GM10248 (cell line): ENCODE data around the gene RGS6.

Experiments used
- CTCF ChIA-PET: fragments of 300-600 bp; sonication (Branson Sonifier 250); formaldehyde crosslinking; extraction: SDS; loops from one replicate; lab custom pipeline; 2021; ENCODE audit warnings: antibody characterized with exemption; lab: Yijun Ruan, JAX
- POLR2A ChIA-PET: fragments of 350-650 bp; sonication (Branson Sonifier 250); formaldehyde crosslinking; extraction: SDS; loops from one replicate; lab custom pipeline; 2020; ENCODE audit warnings: antibody characterized with exemption; lab: Yijun Ruan, JAX
- DNase-seq: peaks from one replicate; pipeline ENCODE4 v3.0.0; 2012; ENCODE audit errors: extremely low spot score
- CTCF ChIP-seq: IDR thresholded peaks from 2 replicates; pipeline ENCODE4 v1.5.1; 2012; ENCODE audit warnings: mild to moderate bottlenecking, low read depth; ENCODE audit errors: extremely low read depth, missing control alignments, control extremely low read depth

Gene RGS6

GRCh38 chr14:72503696-72504368 is 571.6 kb downstream of the RGS6 start:
- ChIA-PET CTCF (interaction anchor here (4.3 kb wide), 1 partner anchor 11 kb away, joined by 65 read pairs; no protein-coding TSS in a partner anchor), POLR2A (no interaction called here)
- TF ChIP-seq CTCF = no peak
- DNase-seq = no peak

GRCh38 chr14:72510566-72510965 is 578.3 kb downstream of the RGS6 start:
- POLR2A ChIA-PET = no interaction called here
- DNase-seq = no peak
- TF ChIP-seq CTCF = no peak
- CTCF ChIA-PET = interaction anchor here (1.1 to 14.4 kb wide), 5 partner anchors 32 to 438 kb away, joined by 4 to 207 read pairs (median 18); no protein-coding TSS in a partner anchor

- TF ChIP-seq CTCF = no peak
- ChIA-PET POLR2A (no interaction called here), CTCF (interaction anchor here (0.9 to 14.4 kb wide), 12 partner anchors 8 to 436 kb away, joined by 3 to 295 read pairs (median 16); partner anchors contain the start of genes DCAF4 and DPF3)
- DNase-seq = no peak
Measured at GRCh38 chr14:72512281-72512680, 580.1 kb downstream of the RGS6 start.

GRCh38 chr14:72512925-72513324 is 580.7 kb downstream of the RGS6 start:
- DNase-seq = no peak
- TF ChIP-seq CTCF = no peak
- ChIA-PET CTCF (interaction anchor here (1.3 to 14.4 kb wide), 20 partner anchors 9 to 450 kb away, joined by 3 to 295 read pairs (median 10); partner anchors contain the start of gene DCAF4), POLR2A (no interaction called here)

GRCh38 chr14:72513346-72513745 is 581.1 kb downstream of the RGS6 start:
- no peak for DNase-seq
- CTCF ChIA-PET = interaction anchor here (1.0 to 14.4 kb wide), 36 partner anchors 9 to 1119 kb away, joined by 3 to 295 read pairs (median 6); partner anchors contain the start of genes DCAF4 and DPF3
- no peak for TF ChIP-seq CTCF
- POLR2A ChIA-PET = no interaction called here

- POLR2A ChIA-PET = interaction anchor here (0.7 kb wide), 1 partner anchor 390 kb away, joined by 3 read pairs; no protein-coding TSS in a partner anchor
- CTCF ChIA-PET = interaction anchor here (0.7 to 14.4 kb wide), 47 partner anchors 10 to 1119 kb away, joined by 3 to 295 read pairs (median 5); partner anchors contain the start of genes DCAF4 and DPF3
- peak; percentile 49 for DNase-seq
- peak; percentile 70 for TF ChIP-seq CTCF
Measured at GRCh38 chr14:72513965-72514659, 581.9 kb downstream of the RGS6 start.
